ENCODE results near the gene SH3GLB2. TPM values are rescaled to one million over a fixed set of nuclear protein-coding genes. Genes with fewer than 3 reads are reported as not detected.
"Not testable (repeated sequence)": the region's sequence is repeated elsewhere in the genome, so short reads cannot be mapped to it uniquely, and the experiment has no call there.

Gene SH3GLB2
- total RNA-seq, 1 donor from 2014 or later = 94.1 TPM

DNA sequence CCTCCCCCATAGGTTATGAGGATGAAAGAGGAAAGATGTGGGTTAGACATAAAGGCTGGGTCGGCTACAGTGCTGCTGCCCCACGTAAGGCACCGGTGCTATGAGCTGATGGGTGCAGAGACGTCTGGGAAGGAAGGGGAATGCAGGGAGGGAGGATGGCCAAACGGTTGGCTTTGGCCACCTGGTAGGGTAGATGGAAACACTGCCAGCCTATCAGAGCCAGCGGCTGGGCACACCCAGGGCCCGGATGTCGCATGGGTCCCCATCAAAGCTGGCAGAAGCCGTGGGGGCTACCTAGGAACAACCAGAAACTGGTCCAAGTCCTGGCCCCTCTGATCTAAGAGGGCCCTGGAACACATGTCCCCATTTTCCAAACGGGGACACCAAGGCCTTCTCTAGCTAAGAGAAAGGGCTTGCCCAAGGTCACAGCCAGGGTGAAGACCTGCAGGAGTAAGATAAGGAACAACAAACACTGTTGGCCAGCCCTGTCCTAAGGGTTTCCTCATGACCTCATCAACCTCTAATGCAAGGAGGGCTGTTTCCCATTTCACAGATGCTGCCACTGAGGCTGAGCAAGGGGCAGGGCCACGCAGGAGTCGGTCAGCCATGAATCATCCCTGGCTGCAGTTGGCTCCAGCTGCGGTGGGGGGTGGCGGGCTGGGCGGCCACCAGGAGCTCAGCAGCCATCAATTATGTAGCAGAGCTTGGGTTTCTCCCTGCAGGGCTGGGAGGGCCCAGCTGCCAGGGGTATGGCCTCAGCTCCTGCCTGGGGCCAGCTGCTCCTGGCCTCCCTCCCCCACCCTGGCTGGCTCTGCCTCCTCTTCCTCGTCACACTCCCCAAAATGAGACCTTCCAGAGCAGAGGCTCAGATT, 4.9 kb downstream of the SH3GLB2 start:
- intact Hi-C loops (cut with micrococcal nuclease) = no loop called here

GRCh38 chr9:129022037-129022436, 6.1 kb downstream of the SH3GLB2 start:
- intact Hi-C loops (cut with micrococcal nuclease) = no loop called here

- intact Hi-C loops (cut with micrococcal nuclease) = no loop called here
Observed at GRCh38 chr9:129021091-129021490, 7.0 kb downstream of the SH3GLB2 start.

GRCh38 chr9:129014608-129015007, 13.5 kb downstream of the SH3GLB2 start:
- intact Hi-C loops (cut with micrococcal nuclease) = no loop called here

- intact Hi-C loops (cut with micrococcal nuclease) = no loop called here
Observed at GRCh38 chr9:129014124-129014523, 14.0 kb downstream of the SH3GLB2 start.

DNA sequence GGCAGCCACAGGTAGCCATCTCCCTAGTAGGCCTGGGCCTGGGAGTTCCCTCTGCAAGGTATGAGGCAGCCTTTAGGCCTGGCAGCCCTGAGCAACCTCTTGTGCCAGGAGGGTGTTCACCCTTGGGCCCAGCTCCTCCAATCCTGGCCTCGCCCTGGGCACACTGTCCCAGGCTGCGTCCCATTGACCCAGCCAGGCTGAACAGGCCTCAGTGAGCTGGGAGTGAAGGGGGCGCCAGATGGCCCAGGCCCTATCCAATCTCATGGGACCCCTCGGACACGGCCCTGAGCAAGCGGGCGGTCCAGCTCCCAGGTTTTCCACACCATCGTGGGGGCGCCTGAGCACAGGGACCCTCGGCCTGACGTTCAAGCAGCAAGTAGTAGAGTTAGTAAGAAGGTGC, 14.5 kb downstream of the SH3GLB2 start:
- intact Hi-C loops (cut with micrococcal nuclease) = no loop called here

GRCh38 chr9:129012893-129013448, 15.2 kb downstream of the SH3GLB2 start:
- intact Hi-C loops (cut with micrococcal nuclease) = no loop called here

DNA sequence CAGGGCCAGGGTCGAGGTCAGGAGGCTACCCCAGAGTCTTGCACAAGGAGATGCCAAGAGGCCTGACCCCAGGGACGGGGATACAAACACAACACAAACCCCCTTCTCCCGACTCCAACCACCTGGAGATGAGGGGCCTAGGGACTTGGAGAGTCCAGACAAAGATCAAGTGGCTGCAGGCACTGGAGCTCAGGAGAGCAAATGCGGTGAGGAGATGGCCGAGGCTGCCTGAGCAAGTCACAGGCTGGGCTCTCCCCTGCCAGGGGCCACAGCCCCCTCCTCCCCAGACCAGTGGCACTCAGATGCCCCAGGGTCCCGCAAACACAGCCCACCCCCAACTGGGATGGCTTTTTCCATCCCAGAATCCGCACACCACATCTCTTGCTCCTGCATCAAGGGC, 15.8 kb downstream of the SH3GLB2 start:
- intact Hi-C loops (cut with micrococcal nuclease) = no loop called here

DNA sequence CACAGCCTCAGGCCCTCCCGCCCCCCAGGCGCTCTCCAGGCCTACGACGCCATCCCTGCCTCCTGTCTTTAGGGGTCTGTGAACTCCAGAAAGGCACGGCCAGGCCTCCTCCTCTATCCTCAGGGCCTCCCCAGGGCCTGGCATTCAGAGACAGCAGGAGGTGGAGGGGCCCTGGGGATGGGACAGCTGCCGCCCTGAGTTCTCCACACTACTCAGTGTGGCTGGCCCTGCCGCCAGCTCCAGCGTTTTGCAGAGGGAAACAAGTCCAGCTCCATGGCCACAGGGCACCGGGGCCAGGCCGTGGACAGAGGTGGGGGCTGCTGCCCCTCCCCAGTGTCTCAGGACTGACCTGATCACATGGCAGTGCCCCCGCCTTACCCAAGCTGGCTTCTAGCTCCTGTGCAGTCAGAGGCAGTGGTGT, 16.4 kb downstream of the SH3GLB2 start:
- intact Hi-C loops (cut with micrococcal nuclease) = no loop called here

GRCh38 chr9:129011170-129011569, 17.0 kb downstream of the SH3GLB2 start:
- intact Hi-C loops (cut with micrococcal nuclease) = no loop called here

DNA sequence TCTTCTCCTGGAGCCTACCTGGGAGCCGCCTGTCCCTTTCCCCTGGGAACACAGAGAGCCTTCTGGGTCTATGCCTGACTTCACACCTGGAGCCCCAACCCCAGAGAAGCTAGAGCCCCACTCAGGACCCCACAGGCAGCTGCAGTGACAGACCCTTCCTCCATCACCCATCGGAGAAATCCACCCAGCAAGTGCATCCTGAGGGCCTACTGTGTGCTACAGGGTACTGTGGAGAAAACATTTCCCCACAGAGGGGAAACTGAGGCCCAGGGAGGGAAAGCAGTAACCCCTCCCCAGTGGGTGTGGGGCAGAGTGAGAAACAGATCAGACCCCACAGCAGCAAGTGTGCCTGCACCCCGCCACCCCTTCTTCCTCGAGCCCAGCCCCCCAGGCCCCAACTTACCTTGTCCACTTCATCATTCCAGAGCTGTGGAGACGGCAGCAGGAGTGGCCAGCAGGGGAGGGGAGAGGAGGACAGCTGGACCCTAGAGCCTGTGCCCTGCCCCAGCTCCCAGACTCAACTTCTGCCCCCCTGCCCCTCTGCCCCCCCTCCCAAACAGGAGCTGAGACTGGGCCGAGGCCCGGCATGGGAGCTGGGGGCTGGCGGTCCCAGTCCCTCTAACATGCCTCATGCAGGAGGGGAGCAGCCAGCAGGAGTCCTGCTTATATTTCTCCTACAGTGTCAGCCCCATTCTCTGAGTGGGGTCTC, 17.7 kb downstream of the SH3GLB2 start:
- intact Hi-C loops (cut with micrococcal nuclease) = no loop called here

DNA sequence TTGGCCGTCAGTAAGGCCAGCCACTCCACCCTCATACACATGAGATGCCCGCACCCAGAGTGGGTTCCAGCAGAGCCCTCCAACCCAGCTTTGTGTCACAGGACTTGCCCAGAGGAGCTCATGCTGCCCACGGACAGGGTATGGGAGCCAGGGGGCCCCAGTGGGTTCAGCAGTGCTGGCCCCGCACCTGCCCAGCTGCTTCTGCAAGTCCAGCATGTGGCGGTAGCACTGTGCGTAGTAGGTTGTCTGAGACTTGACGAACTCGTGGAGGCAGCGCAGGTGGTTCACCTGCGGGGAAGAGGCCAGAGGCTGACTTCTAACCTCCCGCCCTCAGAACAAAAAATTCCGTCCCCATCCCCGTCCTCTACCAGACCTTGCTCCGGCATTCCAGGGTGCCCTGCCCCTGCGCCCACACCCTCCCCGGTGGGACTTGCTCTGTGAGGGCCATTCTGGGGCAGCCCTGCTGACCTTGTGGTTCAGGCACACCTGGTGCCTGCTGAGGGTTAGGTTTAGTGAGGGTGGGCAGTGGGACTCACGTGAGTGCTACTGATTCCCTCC, 18.5 kb downstream of the SH3GLB2 start:
- intact Hi-C loops (cut with micrococcal nuclease) = no loop called here

- intact Hi-C loops (cut with micrococcal nuclease) = no loop called here
Observed at GRCh38 chr9:129008986-129009583, 19.0 kb downstream of the SH3GLB2 start.

- intact Hi-C loops (cut with micrococcal nuclease) = no loop called here
Observed at GRCh38 chr9:129008469-129008965, 19.6 kb downstream of the SH3GLB2 start.

- intact Hi-C loops (cut with micrococcal nuclease) = no loop called here
Observed at GRCh38 chr9:129007766-129008468, 20.2 kb downstream of the SH3GLB2 start.

DNA sequence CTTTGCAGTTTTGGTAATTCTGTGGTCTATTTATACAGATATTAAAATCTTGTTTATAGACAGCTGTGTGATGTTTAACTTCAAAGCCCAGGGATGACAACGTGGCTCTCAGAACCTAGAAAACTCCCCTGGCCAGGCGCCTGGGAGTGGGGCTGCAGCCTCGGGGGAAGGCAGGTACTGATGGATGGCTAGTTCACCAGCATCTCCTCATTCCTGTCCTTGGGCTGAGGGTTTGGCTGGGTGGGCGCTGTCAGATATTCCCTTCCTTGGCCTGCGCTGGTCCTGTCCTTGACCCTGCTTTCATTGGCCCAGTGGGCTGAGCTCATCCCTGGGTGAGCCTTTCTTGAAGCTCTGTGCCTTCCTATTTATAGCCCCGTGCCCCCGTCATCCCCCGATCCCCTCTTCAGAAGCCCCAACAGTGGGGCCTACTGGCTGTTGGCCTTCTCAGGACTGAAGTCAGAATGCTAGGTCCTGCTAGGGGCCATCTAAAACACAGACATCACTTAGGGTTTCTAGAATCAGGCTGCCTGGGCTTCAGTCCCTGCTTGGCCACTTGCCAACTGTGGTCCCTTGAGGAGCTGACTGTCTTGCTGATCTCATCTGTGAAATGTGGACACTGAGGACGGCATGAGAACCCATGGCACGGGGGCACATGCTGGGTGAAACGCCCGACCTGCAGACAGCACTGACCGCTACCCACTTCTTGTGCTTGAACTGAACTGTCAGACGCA, 20.9 kb downstream of the SH3GLB2 start:
- intact Hi-C loops (cut with micrococcal nuclease) = no loop called here

DNA sequence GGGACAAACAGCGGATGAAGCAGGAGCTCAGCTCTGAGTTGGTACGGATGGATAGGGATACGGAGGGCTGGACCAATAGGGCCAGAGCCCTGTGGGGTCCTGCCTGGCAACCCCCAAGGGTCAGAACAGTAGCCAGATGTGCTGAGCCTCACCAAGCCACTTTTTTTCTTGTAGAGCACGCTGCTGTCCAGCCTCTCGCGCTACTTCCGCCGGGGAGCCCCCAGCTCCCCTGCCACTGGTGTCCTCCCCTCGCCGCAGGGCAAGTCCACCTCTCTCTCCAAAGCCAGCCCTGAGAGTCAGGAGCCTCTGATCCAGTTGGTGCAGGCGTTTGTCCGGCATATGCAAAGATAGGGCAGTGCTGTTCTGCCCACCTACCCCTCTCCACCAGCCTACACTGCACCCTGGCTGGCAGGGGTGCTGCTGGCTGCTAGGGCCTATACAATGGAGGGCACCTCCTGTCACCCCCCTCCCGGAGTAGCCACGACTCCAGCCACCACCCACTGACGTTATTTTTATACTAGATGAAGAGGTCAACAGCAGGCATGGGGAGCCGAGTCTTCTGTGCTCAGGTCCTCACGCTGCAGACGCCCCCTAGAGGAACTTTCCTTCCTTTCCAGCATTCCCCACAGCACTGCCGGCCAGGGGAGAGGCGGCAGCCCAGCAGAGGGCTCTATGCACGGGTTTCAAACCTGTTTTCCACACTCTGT, 21.6 kb downstream of the SH3GLB2 start:
- intact Hi-C loops (cut with micrococcal nuclease) = no loop called here

DNA sequence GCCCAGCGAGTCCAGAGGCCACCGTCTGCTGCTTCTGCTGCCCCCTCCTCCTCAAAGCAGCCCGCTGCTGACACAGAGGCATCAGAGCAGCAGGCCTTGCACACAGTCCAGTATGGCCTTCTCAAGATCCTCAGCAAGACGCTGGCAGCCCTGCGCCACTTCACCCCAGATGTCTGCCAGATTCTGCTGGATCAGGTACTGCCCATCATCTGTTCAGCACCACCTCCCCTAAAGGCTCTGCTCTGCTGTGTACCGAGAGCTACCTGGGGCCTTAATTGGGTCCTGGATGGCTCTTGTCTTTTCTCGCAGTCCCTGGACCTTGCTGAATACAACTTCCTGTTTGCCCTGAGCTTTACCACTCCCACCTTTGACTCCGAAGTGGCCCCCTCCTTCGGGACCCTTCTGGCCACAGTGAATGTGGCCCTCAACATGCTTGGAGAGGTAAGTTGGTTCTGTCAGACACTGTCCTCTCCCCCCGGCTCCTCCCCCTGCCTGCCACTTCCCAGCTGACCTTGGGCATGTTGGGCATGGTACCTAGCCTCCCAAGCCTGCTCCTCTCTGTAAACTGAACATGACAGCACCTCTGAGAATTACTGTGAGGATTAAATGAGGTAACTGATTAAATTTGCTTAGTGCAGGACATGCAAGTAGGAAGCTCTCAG, 22.7 kb downstream of the SH3GLB2 start:
- intact Hi-C loops (cut with micrococcal nuclease) = no loop called here

DNA sequence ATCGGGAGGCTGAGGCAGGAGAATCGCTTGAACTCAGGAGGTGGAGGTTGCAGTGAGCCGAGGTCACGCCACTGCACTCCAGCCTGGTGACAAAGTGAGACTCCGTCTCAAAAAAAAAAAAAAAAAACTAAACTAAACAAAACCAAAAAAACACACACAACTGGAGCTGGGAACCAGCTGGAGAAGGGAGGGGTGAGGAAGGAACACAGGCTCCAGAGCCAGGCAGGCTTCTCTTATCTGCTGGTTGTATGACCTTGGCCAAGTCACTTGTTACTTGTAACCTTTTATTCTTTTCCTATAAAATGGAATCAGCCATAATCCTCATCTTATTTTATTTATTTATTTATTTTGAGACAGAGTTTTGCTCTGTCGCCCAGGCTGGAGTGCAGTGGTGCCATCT, 24.0 kb downstream of the SH3GLB2 start:
- intact Hi-C loops (cut with micrococcal nuclease) = not testable (repeated sequence)

All from T-helper 2 cell treated with Interferon-gamma antibody and Interleukin-4, amounts not matched to agents 100 ng/mL and 5 ng/mL, for 36 hours (primary cell).